Fibroblast of the aortic adventitia (primary cell): ENCODE results near the gene SNX32. TPM values are rescaled to one million over a fixed set of nuclear protein-coding genes. Genes with fewer than 3 reads are reported as not detected.

Experiments
- DNase-seq: peaks from one replicate; pipeline ENCODE4 v3.0.0-alpha.2; 2010; ENCODE audit warnings: low read depth
- H3K4me3 ChIP-seq: 2 replicates; pipeline ENCODE4 v1.5.1; 2011; ENCODE audit warnings: low read depth, mild to moderate bottlenecking, control low read depth, low read length, moderate library complexity
- CTCF ChIP-seq: IDR thresholded peaks from 2 replicates; pipeline ENCODE4 v1.5.1; 2011; ENCODE audit warnings: mild to moderate bottlenecking, low read length, control low read depth, inconsistent platforms; ENCODE audit not compliant: insufficient read depth
- total RNA-seq: library from RNA; depleted of rRNA; stranded (reverse); fragments of >200 nt; gene quantifications from 2 replicates; pipeline ENCODE4 v1.2.3, GENCODE V29; 2012; ENCODE audit warnings: low replicate concordance

SNX32 gene
- total RNA-seq, 1 donor, result 1.6 TPM

GRCh38 chr11:65810046-65810868 is 23.5 kb upstream of the SNX32 start:
- no peak for DNase-seq
- H3K4me3 ChIP-seq, result no peak overlapping the region
- TF ChIP-seq CTCF, result no peak

GRCh38 chr11:65811764-65812475 is 21.8 kb upstream of the SNX32 start:
- no peak overlapping the region for H3K4me3 ChIP-seq
- no peak for TF ChIP-seq CTCF
- DNase-seq, result no peak

DNA sequence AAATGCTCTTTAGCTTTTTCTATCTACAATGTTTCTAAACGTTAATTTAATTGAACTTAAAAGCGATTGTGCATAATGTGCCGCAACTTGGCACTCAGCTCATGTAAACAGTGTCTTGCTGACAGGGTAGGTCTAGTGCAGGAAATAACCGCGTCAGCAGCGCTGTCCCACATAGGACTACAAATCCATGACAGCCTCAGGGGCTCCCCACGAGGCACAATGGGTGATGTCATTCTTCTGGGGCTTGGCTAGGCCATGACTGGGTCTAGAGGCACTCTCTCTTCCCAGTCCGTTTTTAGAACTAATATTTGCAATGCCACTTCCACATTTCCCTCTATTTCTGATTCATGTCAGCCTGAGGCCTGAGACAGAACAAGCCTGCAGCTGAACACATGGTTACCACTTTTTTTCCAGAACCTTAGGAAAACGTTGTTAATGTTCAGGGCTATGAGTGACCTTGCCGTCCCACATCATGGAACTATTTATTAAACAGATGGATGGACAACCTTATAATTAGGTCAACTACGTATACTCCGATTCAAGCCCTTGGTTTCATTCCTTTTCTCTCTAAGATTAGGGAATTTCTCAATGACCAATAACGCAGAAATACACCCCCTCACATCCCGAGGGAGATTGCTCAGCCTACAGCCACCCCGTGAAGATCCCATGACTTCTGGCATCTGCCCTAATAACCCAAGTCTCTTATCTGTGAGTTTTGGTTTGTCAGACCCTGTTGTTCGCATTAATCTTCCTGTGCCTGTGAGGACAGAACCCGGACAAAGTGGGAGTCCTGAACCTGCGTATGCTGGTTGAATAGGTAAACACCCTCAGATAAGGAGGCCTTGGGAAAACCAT is 19.4 kb upstream of the SNX32 start:
- DNase-seq, result peak; percentile 39
- no peak overlapping the region for H3K4me3 ChIP-seq
- no peak for TF ChIP-seq CTCF

GRCh38 chr11:65814986-65815565 is 18.7 kb upstream of the SNX32 start:
- TF ChIP-seq CTCF, result no peak
- DNase-seq, result no peak
- no peak overlapping the region for H3K4me3 ChIP-seq

- no peak overlapping the region for H3K4me3 ChIP-seq
- TF ChIP-seq CTCF, result no peak
- no peak for DNase-seq
Measured at GRCh38 chr11:65816696-65817095, 17.1 kb upstream of the SNX32 start.

DNA sequence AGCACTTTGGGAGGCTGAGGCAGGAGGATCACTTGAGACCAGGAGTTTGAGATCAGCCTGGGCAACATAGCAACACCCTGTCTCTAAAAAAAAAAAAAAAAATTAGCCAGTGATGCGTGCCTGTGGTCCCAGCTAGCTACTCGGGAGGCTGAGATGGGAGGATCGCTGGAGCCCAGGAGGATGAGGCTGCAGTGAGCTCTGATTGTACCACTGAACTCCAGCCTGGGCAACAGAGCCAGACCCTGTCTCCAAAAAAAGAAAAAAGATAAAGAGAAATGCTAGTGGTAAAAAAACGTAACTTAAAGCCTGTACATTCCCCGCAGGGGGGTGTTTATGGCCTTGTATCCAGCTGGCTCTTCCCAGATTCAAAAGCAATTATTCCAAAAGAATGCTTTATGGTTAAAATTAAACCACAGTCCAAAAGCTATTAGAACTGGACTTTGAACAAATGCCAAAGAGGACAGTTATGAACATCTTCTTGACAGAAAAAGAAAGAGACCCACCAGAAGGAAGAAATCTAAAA is 16.4 kb upstream of the SNX32 start:
- peak; percentile 27 for DNase-seq
- peak overlapping the region; percentile 81 for H3K4me3 ChIP-seq
- no peak for TF ChIP-seq CTCF
